ENCODE data around the gene FILIP1. TPM values are rescaled to one million over a fixed set of nuclear protein-coding genes. Genes with fewer than 3 reads are reported as not detected.

The FILIP1 gene
- total RNA-seq, 4 donors from 2014 or later: 41.7 to 53.3 (median 48.4) TPM

DNA sequence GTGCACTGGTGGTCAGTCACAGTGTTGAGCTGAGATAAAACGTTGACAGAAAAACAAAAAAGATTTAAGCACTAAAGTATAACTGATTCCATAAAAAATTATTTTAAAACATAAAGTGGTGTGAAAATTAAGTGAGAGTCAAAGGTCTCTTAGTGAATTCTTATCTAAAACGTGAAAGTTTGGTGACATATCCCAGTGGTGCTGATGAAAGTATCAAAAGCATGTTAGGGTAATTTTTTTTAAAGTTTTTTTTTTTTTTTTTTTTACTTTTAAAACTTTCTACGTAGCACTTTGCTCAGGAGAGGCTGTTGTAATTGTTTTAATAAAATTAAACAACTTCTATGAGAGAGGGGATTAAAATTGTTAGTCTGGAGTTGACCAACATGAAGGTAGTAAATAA, 143.4 kb downstream of the FILIP1 start:
- peaks cover 6 to 22% (median 9%) of the 10 kb centered on the region in 4 donors for H3K36me3 ChIP-seq
- H3K4me3 ChIP-seq: peak overlapping the region in 3 of 4 donors; percentile 42 to 48 (median 48)
- WGBS: 33% methylated on average over 3 of the region's 3 CpGs
- no peaks in the 10 kb centered on the region for H3K9me3 ChIP-seq
- intact Hi-C loops (cut with DNase I): no loop called here
- peaks cover 9 to 35% (median 28%) of the 10 kb centered on the region in 4 donors for H3K4me1 ChIP-seq
- no peak for DNase-seq (ENCODE audit: extremely low spot score)
- H3K27ac ChIP-seq (replicated peaks in 1 of 4): peak overlapping the region; percentile 49 to 69 (median 61)
- no peaks in the 10 kb centered on the region for H3K27me3 ChIP-seq
- TF ChIP-seq, protein P1, sequence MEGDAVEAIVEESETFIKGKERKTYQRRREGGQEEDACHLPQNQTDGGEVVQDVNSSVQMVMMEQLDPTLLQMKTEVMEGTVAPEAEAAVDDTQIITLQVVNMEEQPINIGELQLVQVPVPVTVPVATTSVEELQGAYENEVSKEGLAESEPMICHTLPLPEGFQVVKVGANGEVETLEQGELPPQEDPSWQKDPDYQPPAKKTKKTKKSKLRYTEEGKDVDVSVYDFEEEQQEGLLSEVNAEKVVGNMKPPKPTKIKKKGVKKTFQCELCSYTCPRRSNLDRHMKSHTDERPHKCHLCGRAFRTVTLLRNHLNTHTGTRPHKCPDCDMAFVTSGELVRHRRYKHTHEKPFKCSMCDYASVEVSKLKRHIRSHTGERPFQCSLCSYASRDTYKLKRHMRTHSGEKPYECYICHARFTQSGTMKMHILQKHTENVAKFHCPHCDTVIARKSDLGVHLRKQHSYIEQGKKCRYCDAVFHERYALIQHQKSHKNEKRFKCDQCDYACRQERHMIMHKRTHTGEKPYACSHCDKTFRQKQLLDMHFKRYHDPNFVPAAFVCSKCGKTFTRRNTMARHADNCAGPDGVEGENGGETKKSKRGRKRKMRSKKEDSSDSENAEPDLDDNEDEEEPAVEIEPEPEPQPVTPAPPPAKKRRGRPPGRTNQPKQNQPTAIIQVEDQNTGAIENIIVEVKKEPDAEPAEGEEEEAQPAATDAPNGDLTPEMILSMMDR (IDR thresholded peaks at IDR 0.05): no peak
- no peak for TF ChIP-seq POLR2A (IDR thresholded peaks at IDR 0.05; ENCODE audit: low read depth)
- TF ChIP-seq EP300 (IDR thresholded peaks at IDR 0.05): no peak
- TF ChIP-seq POLR2AphosphoS5 (IDR thresholded peaks at IDR 0.05): no peak

GRCh38 chr6:75349262-75349984, 144.2 kb downstream of the FILIP1 start:
- H3K9me3 ChIP-seq: no peaks in the 10 kb centered on the region
- 3% methylated on average over 24 of the region's 24 CpGs for WGBS
- no peak for DNase-seq (ENCODE audit: extremely low spot score)
- H3K27me3 ChIP-seq: no peaks in the 10 kb centered on the region
- peaks cover 6 to 24% (median 11%) of the 10 kb centered on the region in 4 donors for H3K36me3 ChIP-seq
- peak overlapping the region; percentile 42 to 55 (median 48) for H3K4me3 ChIP-seq
- intact Hi-C loops (cut with DNase I): no loop called here
- peak overlapping the region; percentile 49 to 69 (median 61) for H3K27ac ChIP-seq (replicated peaks in 1 of 4)
- peaks cover 9 to 40% (median 28%) of the 10 kb centered on the region in 4 donors for H3K4me1 ChIP-seq
- TF ChIP-seq EP300 (IDR thresholded peaks at IDR 0.05): no peak
- no peak for TF ChIP-seq POLR2A (IDR thresholded peaks at IDR 0.05; ENCODE audit: low read depth)
- TF ChIP-seq POLR2AphosphoS5 (IDR thresholded peaks at IDR 0.05): peak in 1 of 2 donors; percentile 16
- TF ChIP-seq, protein P1 (IDR thresholded peaks at IDR 0.05): peak in 2 of 3 experiments; percentile 30 to 39

- H3K9me3 ChIP-seq: no peaks in the 10 kb centered on the region
- no peaks in the 10 kb centered on the region for H3K27me3 ChIP-seq
- H3K4me3 ChIP-seq: peak overlapping the region; percentile 42 to 55 (median 48)
- TF ChIP-seq, protein P1 (IDR thresholded peaks at IDR 0.05): no peak
- TF ChIP-seq POLR2A (IDR thresholded peaks at IDR 0.05; ENCODE audit: low read depth) (no peak), POLR2AphosphoS5 (IDR thresholded peaks at IDR 0.05) (no peak)
- H3K36me3 ChIP-seq: peaks cover 6 to 28% (median 13%) of the 10 kb centered on the region in 4 donors
- DNase-seq (ENCODE audit: extremely low spot score): no peak
- H3K27ac ChIP-seq (replicated peaks in 1 of 4): peak overlapping the region; percentile 49 to 69 (median 61)
- peaks cover 9 to 40% (median 28%) of the 10 kb centered on the region in 4 donors for H3K4me1 ChIP-seq
- intact Hi-C loops (cut with DNase I): no loop called here
These were observed 144.7 kb downstream of the FILIP1 start for GRCh38 chr6:75348882-75349261.

GRCh38 chr6:75347898-75348610, 145.5 kb downstream of the FILIP1 start:
- 51% methylated on average over 2 of the region's 2 CpGs for WGBS
- no peaks in the 10 kb centered on the region for H3K9me3 ChIP-seq
- TF ChIP-seq POLR2AphosphoS5 (IDR thresholded peaks at IDR 0.05) (no peak), EP300 (IDR thresholded peaks at IDR 0.05) (no peak), POLR2A (IDR thresholded peaks at IDR 0.05; ENCODE audit: low read depth) (no peak)
- TF ChIP-seq, protein P1 (IDR thresholded peaks at IDR 0.05): no peak
- no peak overlapping the region for H3K4me3 ChIP-seq
- peak overlapping the region in 2 of 4 donors; percentile 69 for H3K27ac ChIP-seq (replicated peaks in 1 of 4)
- peaks cover 9 to 40% (median 28%) of the 10 kb centered on the region in 4 donors for H3K4me1 ChIP-seq
- DNase-seq (ENCODE audit: extremely low spot score): no peak
- intact Hi-C loops (cut with DNase I): no loop called here
- peaks cover 0 to 22% (median 7%) of the 10 kb centered on the region in 4 donors for H3K36me3 ChIP-seq
- no peaks in the 10 kb centered on the region for H3K27me3 ChIP-seq
